RWPE2 (cell line): ENCODE results near the gene PRKACB.

ENCODE experiments used
- ATAC-seq: fragments of 200-7000 bp; cut with Tn5 transposase; 3 replicates; pipeline ENCODE4 v1.9.1; 2021; ENCODE audit warnings: low read depth
- DNase-seq: peaks from one replicate; pipeline ENCODE4 v3.0.0-alpha.2; 2020; ENCODE audit warnings: low spot score
- H3K27ac ChIP-seq: fragments of 450-650 bp; 2 replicates; pipeline ENCODE4 v1.5.1; 2017; ENCODE audit warnings: mild to moderate bottlenecking; ENCODE audit not compliant: poor library complexity, severe bottlenecking
- H3K27me3 ChIP-seq: fragments of 250-450 bp; sonication (Bioruptor Pico); 2 replicates; pipeline ENCODE4 v1.5.1; 2021; ENCODE audit warnings: mild to moderate bottlenecking, moderate library complexity; ENCODE audit not compliant: insufficient read depth, poor library complexity, severe bottlenecking
- H3K36me3 ChIP-seq: fragments of 250-450 bp; sonication (Bioruptor Pico); 2 replicates; pipeline ENCODE4 v1.5.1; 2020; ENCODE audit warnings: low read depth, mild to moderate bottlenecking, moderate library complexity
- H3K4me1 ChIP-seq: fragments of 250-450 bp; sonication (Bioruptor Pico); 2 replicates; pipeline ENCODE4 v1.5.1; 2021; ENCODE audit warnings: mild to moderate bottlenecking, moderate library complexity; ENCODE audit not compliant: insufficient read depth, poor library complexity, severe bottlenecking
- H3K4me3 ChIP-seq: fragments of 250-450 bp; sonication (Bioruptor Pico); 2 replicates; pipeline ENCODE4 v1.5.1; 2021; ENCODE audit warnings: mild to moderate bottlenecking, moderate library complexity; ENCODE audit not compliant: severe bottlenecking
- H3K9me3 ChIP-seq: fragments of 250-450 bp; sonication (Bioruptor Pico); 2 replicates; pipeline ENCODE4 v1.5.1; 2021; ENCODE audit warnings: mild to moderate bottlenecking, moderate library complexity; ENCODE audit not compliant: severe bottlenecking
- TF ChIP-seq, protein P1 (sequence below): fragments of 450-650 bp; IDR thresholded peaks from one replicate; pipeline ENCODE4 v1.5.1; 2017; ENCODE audit warnings: mild to moderate bottlenecking, moderate library complexity; ENCODE audit not compliant: poor library complexity, severe bottlenecking

PRKACB gene

GRCh38 chr1:84135341-84135740, 8.7 kb upstream of the PRKACB start:
- no peaks in the 10 kb centered on the region for H3K27me3 ChIP-seq
- H3K9me3 ChIP-seq, result no peaks in the 10 kb centered on the region
- no peak overlapping the region for H3K4me3 ChIP-seq
- ATAC-seq (no peak), DNase-seq (no peak)
- TF ChIP-seq, protein P1, sequence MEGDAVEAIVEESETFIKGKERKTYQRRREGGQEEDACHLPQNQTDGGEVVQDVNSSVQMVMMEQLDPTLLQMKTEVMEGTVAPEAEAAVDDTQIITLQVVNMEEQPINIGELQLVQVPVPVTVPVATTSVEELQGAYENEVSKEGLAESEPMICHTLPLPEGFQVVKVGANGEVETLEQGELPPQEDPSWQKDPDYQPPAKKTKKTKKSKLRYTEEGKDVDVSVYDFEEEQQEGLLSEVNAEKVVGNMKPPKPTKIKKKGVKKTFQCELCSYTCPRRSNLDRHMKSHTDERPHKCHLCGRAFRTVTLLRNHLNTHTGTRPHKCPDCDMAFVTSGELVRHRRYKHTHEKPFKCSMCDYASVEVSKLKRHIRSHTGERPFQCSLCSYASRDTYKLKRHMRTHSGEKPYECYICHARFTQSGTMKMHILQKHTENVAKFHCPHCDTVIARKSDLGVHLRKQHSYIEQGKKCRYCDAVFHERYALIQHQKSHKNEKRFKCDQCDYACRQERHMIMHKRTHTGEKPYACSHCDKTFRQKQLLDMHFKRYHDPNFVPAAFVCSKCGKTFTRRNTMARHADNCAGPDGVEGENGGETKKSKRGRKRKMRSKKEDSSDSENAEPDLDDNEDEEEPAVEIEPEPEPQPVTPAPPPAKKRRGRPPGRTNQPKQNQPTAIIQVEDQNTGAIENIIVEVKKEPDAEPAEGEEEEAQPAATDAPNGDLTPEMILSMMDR, result no peak
- H3K36me3 ChIP-seq, result no peaks in the 10 kb centered on the region
- H3K27ac ChIP-seq, result no peak overlapping the region
- no peaks in the 10 kb centered on the region for H3K4me1 ChIP-seq

DNA sequence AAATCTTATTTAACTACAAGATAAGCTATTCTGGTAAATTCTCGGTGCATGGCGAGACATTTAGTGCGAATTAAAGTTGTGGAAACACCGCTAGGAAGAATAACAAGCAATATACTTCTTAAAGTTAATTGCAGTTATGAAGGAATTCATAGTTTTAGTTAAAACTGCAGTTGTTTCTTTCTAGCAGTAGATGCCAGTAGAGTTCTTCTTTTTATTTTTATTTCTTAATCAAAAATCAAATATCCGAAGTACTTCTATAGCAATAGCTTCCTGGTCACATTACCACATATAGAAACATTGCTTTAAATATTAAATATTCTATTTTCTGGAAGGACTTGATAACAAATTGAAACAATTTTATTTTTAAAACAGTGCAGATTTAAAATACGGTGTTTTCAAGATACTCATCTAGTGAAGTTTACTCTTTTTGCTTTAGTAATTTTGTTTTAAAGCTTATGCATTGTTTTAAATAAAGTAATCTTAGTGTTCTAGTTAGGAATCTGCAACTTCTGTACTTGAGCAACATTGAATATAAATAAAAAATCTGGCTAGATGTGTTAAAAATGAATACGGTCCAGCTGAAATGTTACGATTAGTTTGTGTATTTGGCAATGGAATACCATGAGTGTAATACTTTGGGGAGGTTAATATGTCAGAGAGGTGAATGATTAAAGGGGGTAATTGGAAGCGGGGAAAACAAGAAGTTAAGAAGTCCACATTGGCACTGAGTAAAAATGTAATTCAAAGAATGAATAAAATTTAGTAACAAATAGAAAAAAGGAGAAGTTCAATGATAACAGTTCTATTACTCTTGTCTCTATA, 2.7 kb upstream of the PRKACB start:
- H3K27ac ChIP-seq, result no peak overlapping the region
- TF ChIP-seq, protein P1, result peak; percentile 88
- H3K4me1 ChIP-seq, result peaks cover 32% of the 10 kb centered on the region
- no peaks in the 10 kb centered on the region for H3K36me3 ChIP-seq
- no peaks in the 10 kb centered on the region for H3K27me3 ChIP-seq
- no peak for ATAC-seq
- H3K9me3 ChIP-seq, result no peaks in the 10 kb centered on the region
- DNase-seq, result no peak
- H3K4me3 ChIP-seq, result no peak overlapping the region

DNA sequence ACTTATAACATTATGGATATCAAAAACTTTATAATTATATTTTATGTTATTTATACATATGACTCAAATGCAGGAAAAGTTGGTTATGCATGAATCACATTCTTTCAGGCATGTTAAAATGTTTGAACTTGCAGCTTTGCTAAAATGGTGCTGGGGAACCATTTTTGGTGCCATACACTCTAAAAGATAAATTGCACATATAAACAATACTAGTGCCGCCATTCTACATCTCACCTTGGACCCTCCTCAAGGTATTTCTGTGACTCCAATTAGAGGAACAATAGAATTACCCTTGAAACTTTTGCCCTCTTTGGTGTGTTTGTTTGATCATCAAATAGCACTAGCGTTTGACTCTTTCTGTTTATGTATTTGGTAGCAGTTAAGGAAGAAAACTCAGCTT, 997 bp downstream of the PRKACB start:
- H3K27me3 ChIP-seq, result no peaks in the 10 kb centered on the region
- H3K27ac ChIP-seq, result no peak overlapping the region
- H3K4me3 ChIP-seq, result no peak overlapping the region
- no peaks in the 10 kb centered on the region for H3K36me3 ChIP-seq
- no peak for DNase-seq
- H3K4me1 ChIP-seq, result peaks cover 36% of the 10 kb centered on the region
- TF ChIP-seq, protein P1, result no peak
- no peak for ATAC-seq
- no peaks in the 10 kb centered on the region for H3K9me3 ChIP-seq

DNA sequence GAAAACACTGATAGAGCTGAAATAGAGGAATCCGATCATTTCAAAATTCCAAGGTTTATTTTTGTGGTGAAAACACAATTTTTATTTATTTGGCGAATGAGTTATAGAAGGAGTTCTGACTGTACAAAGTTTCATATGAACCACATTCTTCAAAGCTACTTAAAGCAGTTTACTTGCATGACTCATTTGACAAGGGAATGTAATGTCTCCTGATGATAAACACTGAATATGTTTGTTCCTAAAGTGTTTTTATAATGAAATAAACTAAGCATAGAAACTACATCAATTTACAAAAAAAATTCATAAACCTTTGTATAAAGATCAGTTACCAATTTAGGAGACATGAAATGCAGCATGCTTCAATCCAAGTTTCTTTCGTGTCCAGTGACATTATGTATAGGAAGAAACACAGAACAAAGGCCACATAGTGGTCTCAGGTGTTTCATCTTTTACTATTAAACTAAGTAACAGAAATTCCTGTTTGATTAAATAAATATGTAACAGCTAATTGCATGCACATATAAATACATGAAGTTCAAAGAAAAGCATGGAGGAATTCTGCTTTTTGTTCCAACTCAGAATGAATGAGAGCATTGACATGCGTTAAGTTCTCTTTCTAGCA, 2.5 kb downstream of the PRKACB start:
- no peak overlapping the region for H3K27ac ChIP-seq
- DNase-seq, result no peak
- H3K4me3 ChIP-seq, result no peak overlapping the region
- ATAC-seq, result peak; percentile 84
- H3K27me3 ChIP-seq, result no peaks in the 10 kb centered on the region
- peaks cover 30% of the 10 kb centered on the region for H3K4me1 ChIP-seq
- TF ChIP-seq, protein P1, result no peak
- H3K36me3 ChIP-seq, result no peaks in the 10 kb centered on the region
- no peaks in the 10 kb centered on the region for H3K9me3 ChIP-seq

GRCh38 chr1:84148758-84149157, 4.7 kb downstream of the PRKACB start:
- no peak overlapping the region for H3K27ac ChIP-seq
- no peak for DNase-seq
- H3K4me1 ChIP-seq, result peaks cover 29% of the 10 kb centered on the region
- no peak overlapping the region for H3K4me3 ChIP-seq
- TF ChIP-seq, protein P1, result no peak
- no peak for ATAC-seq
- no peaks in the 10 kb centered on the region for H3K27me3 ChIP-seq
- H3K9me3 ChIP-seq, result no peaks in the 10 kb centered on the region
- no peaks in the 10 kb centered on the region for H3K36me3 ChIP-seq
